Liver (tissue), 9 donors: ENCODE measurements around the gene DIO3. TPM values are rescaled to one million over a fixed set of nuclear protein-coding genes. Genes with fewer than 3 reads are reported as not detected.

Experiments
- DNase-seq: peaks from one replicate; pipeline ENCODE4 v3.0.0-alpha.2; 2017; ENCODE audit warnings: low spot score
- H3K27ac ChIP-seq, 2 donors: one replicate each; pipeline ENCODE4 v1.7.0; 2013; ENCODE audit warnings: inconsistent platforms in 2 of 2, low read length in 2 of 2, control low read depth in 1 of 2, low read depth in 1 of 2, mild to moderate bottlenecking in 1 of 2
- H3K27me3 ChIP-seq, 4 donors: one replicate each; pipeline versions ENCODE4 v1.6.1 to v1.7.0; 2013; ENCODE audit warnings: low read length in 3 of 4, inconsistent platforms in 1 of 4, mild to moderate bottlenecking in 1 of 4, moderate library complexity in 1 of 4; ENCODE audit not compliant: control insufficient read depth in 4 of 4, insufficient read depth in 4 of 4
- H3K36me3 ChIP-seq, 4 donors: one replicate each; pipeline versions ENCODE4 v1.6.1 to v1.7.0; 2013; ENCODE audit warnings: low read length in 3 of 4, mild to moderate bottlenecking in 3 of 4, low read depth in 1 of 4, moderate library complexity in 1 of 4; ENCODE audit not compliant: control insufficient read depth in 4 of 4, insufficient read depth in 3 of 4
- H3K4me1 ChIP-seq, 4 donors: one replicate each; pipeline versions ENCODE4 v1.6.1 to v1.7.0; 2013; ENCODE audit warnings: low read length in 3 of 4, mild to moderate bottlenecking in 3 of 4, moderate library complexity in 1 of 4; ENCODE audit not compliant: control insufficient read depth in 4 of 4, insufficient read depth in 4 of 4
- H3K4me3 ChIP-seq, 3 donors: one replicate each; pipeline versions ENCODE4 v1.6.1 to v1.7.0; 2013; ENCODE audit warnings: low read length in 3 of 3, control low read depth in 1 of 3, low read depth in 1 of 3, mild to moderate bottlenecking in 1 of 3
- H3K9ac ChIP-seq, 2 donors: one replicate each; pipeline ENCODE4 v1.7.0; 2013; ENCODE audit warnings: low read length in 2 of 2, mild to moderate bottlenecking in 2 of 2, moderate library complexity in 2 of 2, control low read depth in 1 of 2, low read depth in 1 of 2
- H3K9me3 ChIP-seq, 4 donors: one replicate each; pipeline versions ENCODE4 v1.6.1 to v1.7.0; 2013; ENCODE audit warnings: low read length in 3 of 4; ENCODE audit not compliant: control insufficient read depth in 4 of 4
- ATF3 ChIP-seq: IDR thresholded peaks from 2 replicates; pipeline ENCODE4 v1.6.1; 2016; ENCODE audit warnings: antibody characterized with exemption
- CTCF ChIP-seq: fragments of 150-350 bp; IDR thresholded peaks from 2 replicates; pipeline ENCODE4 v1.5.1; 2017; ENCODE audit warnings: improper control_type of control experiment, low read depth, low read length; ENCODE audit not compliant: missing input control
- EGR1 ChIP-seq, 2 donors: IDR thresholded peaks; 2 replicates each; pipeline ENCODE4 v1.6.1; 2016 to 2018; ENCODE audit warnings: antibody characterized with exemption in 2 of 2, low read depth in 2 of 2
- FOXA1 ChIP-seq: IDR thresholded peaks from 2 replicates; pipeline ENCODE4 v1.6.1; 2016; ENCODE audit warnings: antibody characterized with exemption
- FOXA2 ChIP-seq: IDR thresholded peaks from 2 replicates; pipeline ENCODE4 v1.6.1; 2016; ENCODE audit warnings: antibody characterized with exemption
- GABPA ChIP-seq, 2 donors: IDR thresholded peaks in 1 of 2; conservative IDR thresholded peaks in 1 of 2; 2 replicates each; pipeline ENCODE4 v1.6.1; 2016; ENCODE audit warnings: antibody characterized with exemption in 2 of 2, mild to moderate bottlenecking in 1 of 2, moderate library complexity in 1 of 2
- HNF4A ChIP-seq, 2 donors: conservative IDR thresholded peaks; 2 replicates each; pipeline ENCODE4 v1.6.1; 2016; ENCODE audit warnings: antibody characterized with exemption in 2 of 2, mild to moderate bottlenecking in 2 of 2
- HNF4G ChIP-seq: IDR thresholded peaks from 2 replicates; pipeline ENCODE4 v1.6.1; 2016; ENCODE audit warnings: antibody characterized with exemption
- JUND ChIP-seq, 2 donors: IDR thresholded peaks; 2 replicates each; pipeline ENCODE4 v1.6.1; 2016; ENCODE audit warnings: antibody characterized with exemption in 2 of 2
- MAX ChIP-seq: IDR thresholded peaks from 2 replicates; pipeline ENCODE4 v1.6.1; 2016; ENCODE audit warnings: antibody characterized with exemption
- NR2F2 ChIP-seq: IDR thresholded peaks from 2 replicates; pipeline ENCODE4 v1.6.1; 2016; ENCODE audit warnings: antibody characterized with exemption
- RAD21 ChIP-seq, 2 donors: IDR thresholded peaks; 2 replicates each; pipeline ENCODE4 v1.6.1; 2016; ENCODE audit warnings: antibody characterized with exemption in 2 of 2, mild to moderate bottlenecking in 2 of 2
- REST ChIP-seq: IDR thresholded peaks from 2 replicates; pipeline ENCODE4 v1.6.1; 2016; ENCODE audit warnings: antibody characterized with exemption, mild to moderate bottlenecking
- RXRA ChIP-seq, 2 donors: IDR thresholded peaks; 2 replicates each; pipeline ENCODE4 v1.6.1; 2017 to 2018; ENCODE audit warnings: antibody characterized with exemption in 2 of 2, mild to moderate bottlenecking in 1 of 2
- SP1 ChIP-seq: IDR thresholded peaks from 2 replicates; pipeline ENCODE4 v1.6.1; 2018; ENCODE audit warnings: antibody characterized with exemption, mild to moderate bottlenecking
- TAF1 ChIP-seq: conservative IDR thresholded peaks from 2 replicates; pipeline ENCODE4 v1.6.1; 2016; ENCODE audit warnings: antibody characterized with exemption, mild to moderate bottlenecking
- ZBTB33 ChIP-seq: IDR thresholded peaks from 2 replicates; pipeline ENCODE4 v1.6.1; 2016; ENCODE audit warnings: antibody characterized with exemption
- WGBS: extraction: QIAGEN DNeasy Blood & Tissue Kit; methylation state at CpG from one replicate; pipeline ENCODE4 v1.1.7; 2013; 5-methylcytosine and 5-hydroxymethylcytosine counted together
- polyA plus RNA-seq, 2 donors: library from polyadenylated mRNA; stranded (reverse) in 1 of 2; unstranded in 1 of 2; fragments of 200-250 nt in 1 of 2; fragments of >200 nt in 1 of 2; fragmentation: Nextera tagmentation in 1 of 2; extraction: Ambion mirVana in 1 of 2; gene quantifications; one replicate each; pipeline versions ENCODE4 v1.2.1 to v1.2.3, GENCODE V29; 2013 to 2015
- total RNA-seq, 2 donors: library from RNA; depleted of rRNA; stranded (reverse); fragments of >200 nt; gene quantifications; one replicate each; pipeline ENCODE4 v1.2.3, GENCODE V29; 2014
- donor health status: healthy.
- donor health status: healthy.
- donor health status: healthy.
- donor health status: healthy.
- donor health status: healthy.

DIO3 gene
- total and polyA plus RNA-seq, 4 donors = 0.17 to 9.3 (median 0.51) TPM; not detected in 1

- no peaks in the 10 kb centered on the region for H3K27me3 ChIP-seq
- no peaks in the 10 kb centered on the region for H3K4me1 ChIP-seq
- 76% methylated on average over 3 of the region's 3 CpGs for WGBS
- TF ChIP-seq SP1 (no peak), RAD21 (IDR thresholded peaks at IDR 0.05) (no peak), RXRA (IDR thresholded peaks at IDR 0.05) (no peak), JUND (IDR thresholded peaks at IDR 0.05) (no peak), ATF3 (no peak), CTCF (no peak), REST (no peak), HNF4G (no peak), MAX (no peak), FOXA2 (no peak), FOXA1 (no peak), HNF4A (conservative IDR thresholded peaks at IDR 0.05) (no peak), GABPA (IDR thresholded peaks at IDR 0.05 in 1 of 2, conservative IDR thresholded peaks at IDR 0.05 in 1 of 2) (no peak)
- DNase-seq = no peak
- no peak overlapping the region for H3K4me3 ChIP-seq
- H3K9ac ChIP-seq = no peak overlapping the region
- no peaks in the 10 kb centered on the region for H3K36me3 ChIP-seq
- H3K9me3 ChIP-seq = no peaks in the 10 kb centered on the region
- no peak overlapping the region for H3K27ac ChIP-seq
Observed at GRCh38 chr14:101589486-101590015, 28.3 kb downstream of the DIO3 start.

GRCh38 chr14:101590062-101590461 lies 28.8 kb downstream of the DIO3 start:
- no peaks in the 10 kb centered on the region for H3K4me1 ChIP-seq
- no peak overlapping the region for H3K4me3 ChIP-seq
- no peak overlapping the region for H3K9ac ChIP-seq
- no peak for DNase-seq
- H3K27me3 ChIP-seq = no peaks in the 10 kb centered on the region
- H3K9me3 ChIP-seq = no peaks in the 10 kb centered on the region
- H3K27ac ChIP-seq = no peak overlapping the region
- no peaks in the 10 kb centered on the region for H3K36me3 ChIP-seq
- WGBS = 85% methylated on average over 9 of the region's 9 CpGs
- TF ChIP-seq JUND (IDR thresholded peaks at IDR 0.05) = no peak
- TF ChIP-seq ZBTB33 = no peak
- TF ChIP-seq TAF1 = no peak
- TF ChIP-seq RAD21 (IDR thresholded peaks at IDR 0.05) = no peak
- TF ChIP-seq NR2F2 = no peak
- TF ChIP-seq RXRA (IDR thresholded peaks at IDR 0.05) = no peak
- no peak for TF ChIP-seq REST
- no peak for TF ChIP-seq FOXA2
- no peak for TF ChIP-seq CTCF
- TF ChIP-seq HNF4A (conservative IDR thresholded peaks at IDR 0.05) = no peak
- no peak for TF ChIP-seq HNF4G
- TF ChIP-seq ATF3 = no peak
- no peak for TF ChIP-seq GABPA (IDR thresholded peaks at IDR 0.05 in 1 of 2, conservative IDR thresholded peaks at IDR 0.05 in 1 of 2)
- no peak for TF ChIP-seq EGR1 (IDR thresholded peaks at IDR 0.05; ENCODE audit: low read depth in 2 of 2)
